Nephron progenitor cell (in vitro differentiated cells): ENCODE results near the gene FAM78B.

Experiments
- DNase-seq: peaks from one replicate; pipeline ENCODE4 v3.0.0; 2021
- H3K27ac Mint-ChIP-seq: 2 replicates; pipeline ENCODE4 v1.8.0; 2021; ENCODE audit warnings: mild to moderate bottlenecking, moderate library complexity, mixed read lengths
- H3K27me3 Mint-ChIP-seq: 2 replicates; pipeline ENCODE4 v1.8.0; 2021; ENCODE audit warnings: mild to moderate bottlenecking, low read depth, mixed read lengths; ENCODE audit not compliant: poor library complexity
- H3K36me3 Mint-ChIP-seq: 2 replicates; pipeline ENCODE4 v1.8.0; 2021; ENCODE audit warnings: low read depth, mixed read lengths
- H3K4me1 Mint-ChIP-seq: 2 replicates; pipeline ENCODE4 v1.8.0; 2021; ENCODE audit warnings: mixed read lengths
- H3K4me3 Mint-ChIP-seq: 2 replicates; pipeline ENCODE4 v1.8.0; 2021; ENCODE audit warnings: mild to moderate bottlenecking, moderate library complexity, mixed read lengths
- H3K9me3 Mint-ChIP-seq: 2 replicates; pipeline ENCODE4 v1.8.0; 2021; ENCODE audit warnings: mild to moderate bottlenecking, moderate library complexity, mixed read lengths
- TF ChIP-seq, protein P1 (sequence below): fragments of 200-600 bp; sonication (generic); IDR thresholded peaks from 2 replicates; pipeline ENCODE4 v1.5.0; 2021; ENCODE audit warnings: antibody characterized with exemption

Gene FAM78B

DNA sequence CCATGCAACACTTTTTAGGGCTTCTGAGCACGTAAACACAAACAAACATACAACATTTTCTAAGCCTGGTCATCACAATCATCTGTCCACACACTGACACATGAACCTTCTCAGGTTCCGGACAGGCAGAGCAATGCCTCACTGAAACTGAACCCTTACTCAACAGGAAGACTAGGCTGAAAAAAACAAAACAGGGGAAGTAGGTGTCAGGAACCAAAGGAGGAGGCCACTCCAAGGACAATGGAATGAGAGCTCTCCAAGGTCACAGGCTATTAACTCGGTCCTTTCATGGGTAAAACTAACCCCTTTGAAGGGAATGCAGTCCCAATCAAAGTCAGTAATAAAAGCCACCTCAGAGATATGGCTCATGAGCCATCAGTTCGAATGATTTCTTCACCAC is 76.6 kb downstream of the FAM78B start:
- Mint-ChIP-seq H3K36me3 (no peaks in the 10 kb centered on the region), H3K27ac (peak overlapping the region; percentile 83), H3K9me3 (peaks cover 13% of the 10 kb centered on the region), H3K27me3 (peaks cover 11% of the 10 kb centered on the region), H3K4me3 (peak overlapping the region; percentile 0), H3K4me1 (peaks cover 41% of the 10 kb centered on the region)
- no peak for DNase-seq
- TF ChIP-seq, protein P1, sequence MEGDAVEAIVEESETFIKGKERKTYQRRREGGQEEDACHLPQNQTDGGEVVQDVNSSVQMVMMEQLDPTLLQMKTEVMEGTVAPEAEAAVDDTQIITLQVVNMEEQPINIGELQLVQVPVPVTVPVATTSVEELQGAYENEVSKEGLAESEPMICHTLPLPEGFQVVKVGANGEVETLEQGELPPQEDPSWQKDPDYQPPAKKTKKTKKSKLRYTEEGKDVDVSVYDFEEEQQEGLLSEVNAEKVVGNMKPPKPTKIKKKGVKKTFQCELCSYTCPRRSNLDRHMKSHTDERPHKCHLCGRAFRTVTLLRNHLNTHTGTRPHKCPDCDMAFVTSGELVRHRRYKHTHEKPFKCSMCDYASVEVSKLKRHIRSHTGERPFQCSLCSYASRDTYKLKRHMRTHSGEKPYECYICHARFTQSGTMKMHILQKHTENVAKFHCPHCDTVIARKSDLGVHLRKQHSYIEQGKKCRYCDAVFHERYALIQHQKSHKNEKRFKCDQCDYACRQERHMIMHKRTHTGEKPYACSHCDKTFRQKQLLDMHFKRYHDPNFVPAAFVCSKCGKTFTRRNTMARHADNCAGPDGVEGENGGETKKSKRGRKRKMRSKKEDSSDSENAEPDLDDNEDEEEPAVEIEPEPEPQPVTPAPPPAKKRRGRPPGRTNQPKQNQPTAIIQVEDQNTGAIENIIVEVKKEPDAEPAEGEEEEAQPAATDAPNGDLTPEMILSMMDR: no peak

DNA sequence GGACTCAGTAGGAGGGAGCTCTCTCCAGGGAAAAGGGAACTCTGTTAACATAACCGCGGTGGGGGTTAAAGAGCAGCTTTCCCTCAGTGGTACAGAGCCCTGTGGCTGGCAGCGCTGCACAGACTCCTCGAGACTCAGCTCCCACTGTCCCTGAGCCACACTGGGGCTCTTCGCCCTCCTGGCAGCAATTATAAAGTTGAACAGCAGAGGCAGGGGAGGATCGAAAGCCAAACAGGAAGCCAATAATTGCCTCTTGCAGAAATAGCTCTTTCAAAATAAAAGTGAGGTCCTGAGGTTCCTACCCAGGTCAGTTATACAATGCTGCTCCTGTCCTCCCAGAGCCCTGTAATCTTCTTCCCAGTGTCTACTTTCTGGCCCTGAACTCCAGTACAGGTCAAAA is 77.0 kb downstream of the FAM78B start:
- Mint-ChIP-seq H3K4me3 (peak overlapping the region; percentile 0), H3K4me1 (peaks cover 41% of the 10 kb centered on the region), H3K36me3 (no peaks in the 10 kb centered on the region), H3K27ac (peak overlapping the region; percentile 83), H3K27me3 (peaks cover 11% of the 10 kb centered on the region), H3K9me3 (peaks cover 13% of the 10 kb centered on the region)
- TF ChIP-seq, protein P1: no peak
- DNase-seq: no peak

DNA sequence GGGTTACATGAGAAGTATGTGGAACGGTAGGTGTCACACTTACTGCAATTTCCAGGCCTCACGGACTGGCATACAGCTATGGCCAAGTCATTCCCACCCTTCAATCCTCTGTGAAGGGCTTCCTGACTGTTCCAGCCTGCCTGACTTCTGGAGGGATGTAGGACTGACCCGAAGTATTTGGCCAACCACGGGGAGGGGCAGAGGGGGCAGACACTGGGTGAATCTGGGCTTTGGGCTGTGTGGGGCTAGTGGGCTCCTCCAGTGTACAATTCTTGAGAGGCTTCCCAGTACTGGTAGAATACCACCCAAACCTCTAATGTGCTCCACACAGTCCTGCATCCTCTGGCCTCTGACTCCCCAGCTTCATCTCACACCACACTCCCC is 78.2 kb downstream of the FAM78B start:
- no peak overlapping the region for H3K27ac Mint-ChIP-seq
- no peak overlapping the region for H3K4me3 Mint-ChIP-seq
- peaks cover 13% of the 10 kb centered on the region for H3K9me3 Mint-ChIP-seq
- DNase-seq: no peak
- H3K27me3 Mint-ChIP-seq: peaks cover 11% of the 10 kb centered on the region
- TF ChIP-seq, protein P1: no peak
- peaks cover 37% of the 10 kb centered on the region for H3K4me1 Mint-ChIP-seq
- H3K36me3 Mint-ChIP-seq: no peaks in the 10 kb centered on the region

DNA sequence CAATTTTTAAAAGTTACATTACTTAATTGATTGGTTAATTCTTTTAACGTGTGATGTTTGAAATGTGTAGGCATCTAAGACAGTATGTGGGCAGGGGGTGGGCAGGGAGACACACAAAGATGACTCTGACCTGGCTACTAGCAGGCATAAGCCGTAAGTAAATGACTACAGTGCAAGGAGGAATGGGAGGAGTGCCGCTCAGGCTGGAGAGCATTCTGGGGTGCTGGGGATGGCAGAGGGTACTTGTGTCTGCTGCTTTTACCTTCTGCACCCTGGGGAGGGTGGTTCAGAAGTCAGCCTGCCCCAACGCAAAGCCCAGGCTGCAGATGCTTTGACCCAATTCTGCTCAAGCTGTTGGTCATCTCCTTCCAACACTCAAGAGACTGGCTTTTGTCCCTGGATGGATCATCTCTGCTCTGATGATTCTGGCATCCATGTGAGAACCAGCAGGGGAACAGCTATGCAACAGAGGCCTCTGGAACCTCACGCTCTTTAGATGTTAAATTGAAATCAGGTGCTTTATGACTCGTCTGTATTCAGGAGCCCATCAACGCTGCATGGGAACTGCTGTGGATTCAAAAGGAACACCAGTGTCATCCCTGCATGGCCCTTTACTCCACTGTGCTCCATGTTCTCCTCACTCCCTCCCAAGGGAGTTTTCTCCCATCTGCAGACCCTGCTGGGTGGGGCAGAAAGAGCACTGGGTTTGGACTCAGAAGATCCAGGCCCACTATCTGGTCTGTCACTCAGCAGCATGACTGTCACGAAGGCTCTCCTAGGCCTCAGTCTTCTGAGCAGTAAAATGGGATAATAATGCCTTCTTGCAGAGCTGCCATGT is 78.8 kb downstream of the FAM78B start:
- Mint-ChIP-seq H3K9me3 (peaks cover 13% of the 10 kb centered on the region), H3K4me1 (peaks cover 31% of the 10 kb centered on the region), H3K36me3 (no peaks in the 10 kb centered on the region), H3K27ac (no peak overlapping the region), H3K4me3 (no peak overlapping the region), H3K27me3 (peaks cover 11% of the 10 kb centered on the region)
- TF ChIP-seq, protein P1: no peak
- DNase-seq: no peak

DNA sequence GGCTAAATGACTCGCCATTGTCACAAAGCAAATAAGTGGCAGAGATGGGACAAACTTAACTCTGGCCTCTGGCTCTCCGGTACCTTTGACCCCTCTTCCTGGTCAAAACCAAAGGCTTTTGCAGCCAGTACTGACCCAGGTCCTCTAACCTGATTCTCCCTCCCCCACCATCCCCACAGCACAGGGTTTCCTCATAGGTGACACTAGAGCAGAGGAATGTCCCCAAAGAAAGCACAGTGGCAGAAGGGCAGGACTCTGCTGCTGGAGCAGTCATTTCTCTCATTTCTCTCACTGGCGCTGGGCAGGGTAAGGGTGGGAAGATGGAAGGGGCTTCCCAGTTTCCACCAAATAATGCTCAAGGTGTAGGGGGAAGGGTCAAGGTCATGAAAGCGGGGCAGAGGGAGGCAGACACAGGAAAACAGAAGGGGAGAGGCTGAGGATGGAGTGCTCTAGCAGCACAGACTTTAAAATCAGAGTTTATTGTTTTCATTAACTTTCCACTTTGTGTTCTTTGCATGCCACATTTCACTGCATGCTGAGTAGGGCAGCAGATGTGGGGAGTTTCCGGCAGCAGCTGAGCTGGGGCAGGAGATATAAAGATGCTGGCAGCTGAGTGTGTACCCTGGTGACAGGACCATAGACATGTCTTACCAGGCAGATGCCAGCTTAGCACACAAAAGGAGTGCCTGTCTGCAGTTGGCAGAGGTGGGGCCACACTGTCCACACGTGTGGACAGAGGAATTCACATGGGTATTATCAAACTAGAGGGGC is 80.5 kb downstream of the FAM78B start:
- TF ChIP-seq, protein P1: no peak
- Mint-ChIP-seq H3K27ac (peak overlapping the region; percentile 80), H3K4me1 (peaks cover 35% of the 10 kb centered on the region), H3K36me3 (no peaks in the 10 kb centered on the region), H3K9me3 (peaks cover 9% of the 10 kb centered on the region), H3K4me3 (no peak overlapping the region), H3K27me3 (peaks cover 11% of the 10 kb centered on the region)
- DNase-seq: no peak
